ENCODE measurements around the gene SETBP1. TPM values are rescaled to one million over a fixed set of nuclear protein-coding genes. Genes with fewer than 3 reads are reported as not detected.

Gene SETBP1
- total and polyA plus RNA-seq, 2 of the 8 experiments (the other 6 are each of a cell fraction or from before 2014, with no cell fraction given) = 2.0 to 6.5 TPM

- Histone ChIP-seq H4K20me1 (replicated peaks in 1 of 2; ENCODE audit: control insufficient read depth in 1 of 2, insufficient read depth in 2 of 2, low read length in 2 of 2) (no peaks in the 10 kb centered on the region), H3K56ac (replicated peaks; ENCODE audit: insufficient read length, low read depth, low read length) (no peak overlapping the region), H3K14ac (ENCODE audit: insufficient read length) (no peak overlapping the region), H3K27ac (ENCODE audit: low read depth, low read length) (no peak overlapping the region), H2BK12ac (ENCODE audit: low read depth, low read length) (no peak overlapping the region), H2BK120ac (replicated peaks; ENCODE audit: low read depth, low read length) (no peak overlapping the region), H3K4ac (replicated peaks; ENCODE audit: insufficient read length, low read depth, low read length) (no peak overlapping the region), H3K79me1 (ENCODE audit: low read depth, low read length) (no peaks in the 10 kb centered on the region), H3K27me3 (replicated peaks in 1 of 4; ENCODE audit: control insufficient read depth in 3 of 4, extremely low read depth in 1 of 4, insufficient read depth in 3 of 4, low read length in 3 of 4) (no peaks in the 10 kb centered on the region), H3K36me3 (ENCODE audit: control insufficient read depth in 2 of 4, insufficient read depth in 4 of 4, low read length in 3 of 4) (no peaks in the 10 kb centered on the region), H2AK5ac (ENCODE audit: low read depth, low read length) (no peak overlapping the region), H4K8ac (ENCODE audit: extremely low read depth, insufficient read depth, low read length) (no peak overlapping the region), H3K9ac (replicated peaks in 1 of 4; ENCODE audit: extremely low read depth in 1 of 4, low read depth in 3 of 4, low read length in 3 of 4) (no peak overlapping the region), H2BK5ac (ENCODE audit: low read depth, low read length) (no peak overlapping the region), H4K91ac (replicated peaks; ENCODE audit: insufficient read length, low read length) (no peak overlapping the region), H2BK20ac (ENCODE audit: low read length) (no peak overlapping the region), H3K4me1 (replicated peaks in 1 of 4; ENCODE audit: control insufficient read depth in 3 of 4, insufficient read depth in 4 of 4, low read length in 3 of 4) (no peaks in the 10 kb centered on the region), H4K5ac (ENCODE audit: insufficient read length, low read depth, low read length) (no peak overlapping the region), H3K23ac (ENCODE audit: insufficient read length) (no peak overlapping the region), H3K9me3 (ENCODE audit: insufficient read depth in 2 of 2, low read depth in 1 of 2, low read length in 1 of 2) (no peaks in the 10 kb centered on the region), H3K4me3 (ENCODE audit: extremely low read depth in 1 of 4, insufficient read depth in 2 of 4, low read depth in 3 of 4, low read length in 4 of 4) (no peak overlapping the region), H3K79me2 (ENCODE audit: control insufficient read depth in 1 of 2, insufficient read depth in 2 of 2, low read length in 2 of 2) (no peaks in the 10 kb centered on the region), H3K23me2 (ENCODE audit: low read depth, low read length) (no peaks in the 10 kb centered on the region), H3K18ac (ENCODE audit: extremely low read depth, low read length) (no peak overlapping the region), H3K4me2 (ENCODE audit: insufficient read depth in 1 of 2, low read depth in 2 of 2, low read length in 2 of 2) (no peak overlapping the region), H2AFZ (ENCODE audit: low read length) (no peak overlapping the region), H2BK15ac (ENCODE audit: low read length) (no peak overlapping the region)
- DNase-seq (ENCODE audit: low read depth in 1 of 2, low spot score in 2 of 2) (no peak), FAIRE-seq (no peak)
- ChIA-PET CTCF (ENCODE audit: partially characterized antibody) (interaction anchor here (1.5 kb wide), 1 partner anchor 12 kb away, joined by 3 read pairs; no protein-coding TSS in a partner anchor), POLR2A (ENCODE audit: partially characterized antibody) (no interaction called here)
- 86% methylated on average over 1 of the region's 1 CpG; no CpG with 5 or more reads in 1 of the 2 experiments for WGBS, 2 experiments (ENCODE audit: extremely low coverage in 1 of 2, insufficient coverage in 1 of 2, insufficient read length in 1 of 2, insufficient replicate concordance in 2 of 2, low coverage in 1 of 2, low lambda C conversion rate in 2 of 2, missing lambda C conversion rate in 1 of 2)
- TF ChIP-seq GABPA (IDR thresholded peaks at IDR 0.05; ENCODE audit: borderline replicate concordance, insufficient read depth, low read length) = no peak
- TF ChIP-seq MAFK (IDR thresholded peaks at IDR 0.05; ENCODE audit: low read depth, low read length) = no peak
- no peak for TF ChIP-seq RAD21 (IDR thresholded peaks at IDR 0.05 in 1 of 2, conservative IDR thresholded peaks at IDR 0.05 in 1 of 2; ENCODE audit: low read depth in 2 of 2, low read length in 2 of 2)
- no peak for TF ChIP-seq BACH1 (IDR thresholded peaks at IDR 0.05; ENCODE audit: low read length)
- TF ChIP-seq SP1 (IDR thresholded peaks at IDR 0.05; ENCODE audit: low read depth, low read length) = no peak
- TF ChIP-seq, protein P1, sequence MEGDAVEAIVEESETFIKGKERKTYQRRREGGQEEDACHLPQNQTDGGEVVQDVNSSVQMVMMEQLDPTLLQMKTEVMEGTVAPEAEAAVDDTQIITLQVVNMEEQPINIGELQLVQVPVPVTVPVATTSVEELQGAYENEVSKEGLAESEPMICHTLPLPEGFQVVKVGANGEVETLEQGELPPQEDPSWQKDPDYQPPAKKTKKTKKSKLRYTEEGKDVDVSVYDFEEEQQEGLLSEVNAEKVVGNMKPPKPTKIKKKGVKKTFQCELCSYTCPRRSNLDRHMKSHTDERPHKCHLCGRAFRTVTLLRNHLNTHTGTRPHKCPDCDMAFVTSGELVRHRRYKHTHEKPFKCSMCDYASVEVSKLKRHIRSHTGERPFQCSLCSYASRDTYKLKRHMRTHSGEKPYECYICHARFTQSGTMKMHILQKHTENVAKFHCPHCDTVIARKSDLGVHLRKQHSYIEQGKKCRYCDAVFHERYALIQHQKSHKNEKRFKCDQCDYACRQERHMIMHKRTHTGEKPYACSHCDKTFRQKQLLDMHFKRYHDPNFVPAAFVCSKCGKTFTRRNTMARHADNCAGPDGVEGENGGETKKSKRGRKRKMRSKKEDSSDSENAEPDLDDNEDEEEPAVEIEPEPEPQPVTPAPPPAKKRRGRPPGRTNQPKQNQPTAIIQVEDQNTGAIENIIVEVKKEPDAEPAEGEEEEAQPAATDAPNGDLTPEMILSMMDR (IDR thresholded peaks at IDR 0.05; ENCODE audit: control extremely low read depth in 1 of 3, insufficient read depth in 1 of 3, low read depth in 1 of 3, low read length in 3 of 3) = no peak
- no peak for TF ChIP-seq CTBP2 (IDR thresholded peaks at IDR 0.05; ENCODE audit: borderline replicate concordance, insufficient read depth, insufficient read length, low read length)
- no peak for TF ChIP-seq POU5F1 (IDR thresholded peaks at IDR 0.05; ENCODE audit: low read depth, low read length)
- TF ChIP-seq RBBP5 (IDR thresholded peaks at IDR 0.05; ENCODE audit: borderline replicate concordance, low read depth, low read length) = no peak
- no peak for TF ChIP-seq EGR1 (IDR thresholded peaks at IDR 0.05; ENCODE audit: borderline replicate concordance, low read depth, low read length)
- TF ChIP-seq RFX5 (IDR thresholded peaks at IDR 0.05; ENCODE audit: borderline replicate concordance, low read depth, low read length) = no peak
- no peak for TF ChIP-seq GTF2F1 (IDR thresholded peaks at IDR 0.05; ENCODE audit: borderline replicate concordance, low read depth, low read length)
Observed at GRCh38 chr18:45069546-45069945, 388.9 kb downstream of the SETBP1 start.

Measured in H1 (cell line).